Calu3 (cell line): Measurements from ENCODE around the gene ARHGEF7. TPM values are rescaled to one million over a fixed set of nuclear protein-coding genes. Genes with fewer than 3 reads are reported as not detected.

Experiments used
- BruUV-seq: library from RNA; stranded (reverse); fragments of 400-500 nt; replicated peaks from 2 replicates; lab custom pipeline; 2021; lab: Mats Ljungman, UMichigan
- CTCF ChIA-PET: fragments of 300-600 bp; sonication (Branson Sonifier 250); formaldehyde crosslinking; loops from one replicate; lab custom pipeline; 2022; ENCODE audit warnings: antibody characterized with exemption; lab: Charles Lee
- DNase-seq: peaks from one replicate; pipeline ENCODE4 v3.0.0; 2022
- H3K27ac Mint-ChIP-seq: one replicate; pipeline ENCODE4 v1.8.0; 2022; ENCODE audit warnings: mixed read lengths; ENCODE audit not compliant: unreplicated experiment
- H3K27me3 Mint-ChIP-seq: one replicate; pipeline ENCODE4 v1.8.0; 2022; ENCODE audit warnings: mixed read lengths; ENCODE audit not compliant: unreplicated experiment
- H3K36me3 Mint-ChIP-seq: one replicate; pipeline ENCODE4 v1.8.0; 2022; ENCODE audit warnings: mild to moderate bottlenecking, moderate library complexity, mixed read lengths; ENCODE audit not compliant: insufficient read depth, unreplicated experiment
- H3K4me1 Mint-ChIP-seq: one replicate; pipeline ENCODE4 v1.8.0; 2022; ENCODE audit warnings: mild to moderate bottlenecking, low read depth, mixed read lengths; ENCODE audit not compliant: unreplicated experiment
- H3K4me3 Mint-ChIP-seq: one replicate; pipeline ENCODE4 v1.8.0; 2022; ENCODE audit warnings: mild to moderate bottlenecking, low read depth, moderate library complexity, mixed read lengths; ENCODE audit not compliant: unreplicated experiment
- H3K9me3 Mint-ChIP-seq: one replicate; pipeline ENCODE4 v1.8.0; 2022; ENCODE audit warnings: low read depth, mixed read lengths; ENCODE audit not compliant: unreplicated experiment
- intact Hi-C: fragments of 100-400 bp; cut with micrococcal nuclease; formaldehyde crosslinking; loops from one replicate; pipeline ENCODE4 v1.10.0; 2022; ENCODE audit not compliant: unreplicated experiment
- total RNA-seq: library from RNA; stranded (reverse); gene quantifications from 2 replicates; pipeline ENCODE4 v1.2.3, GENCODE V29; 2022
- TF ChIP-seq, protein P1 (sequence below): fragments of 200-600 bp; IDR thresholded peaks from one replicate; pipeline ENCODE4 v1.8.0; 2022; ENCODE audit warnings: antibody characterized with exemption; ENCODE audit not compliant: unreplicated experiment

Gene ARHGEF7
- total RNA-seq, 1 experiment from 2014 or later = 17.7 TPM

GRCh38 chr13:111227405-111227804, 112.3 kb downstream of the ARHGEF7 start:
- Mint-ChIP-seq H3K27me3 (no peaks in the 10 kb centered on the region), H3K9me3 (no peaks in the 10 kb centered on the region), H3K4me1 (no peaks in the 10 kb centered on the region), H3K36me3 (peaks cover 4% of the 10 kb centered on the region), H3K4me3 (no peak overlapping the region), H3K27ac (no peak overlapping the region)
- TF ChIP-seq, protein P1, sequence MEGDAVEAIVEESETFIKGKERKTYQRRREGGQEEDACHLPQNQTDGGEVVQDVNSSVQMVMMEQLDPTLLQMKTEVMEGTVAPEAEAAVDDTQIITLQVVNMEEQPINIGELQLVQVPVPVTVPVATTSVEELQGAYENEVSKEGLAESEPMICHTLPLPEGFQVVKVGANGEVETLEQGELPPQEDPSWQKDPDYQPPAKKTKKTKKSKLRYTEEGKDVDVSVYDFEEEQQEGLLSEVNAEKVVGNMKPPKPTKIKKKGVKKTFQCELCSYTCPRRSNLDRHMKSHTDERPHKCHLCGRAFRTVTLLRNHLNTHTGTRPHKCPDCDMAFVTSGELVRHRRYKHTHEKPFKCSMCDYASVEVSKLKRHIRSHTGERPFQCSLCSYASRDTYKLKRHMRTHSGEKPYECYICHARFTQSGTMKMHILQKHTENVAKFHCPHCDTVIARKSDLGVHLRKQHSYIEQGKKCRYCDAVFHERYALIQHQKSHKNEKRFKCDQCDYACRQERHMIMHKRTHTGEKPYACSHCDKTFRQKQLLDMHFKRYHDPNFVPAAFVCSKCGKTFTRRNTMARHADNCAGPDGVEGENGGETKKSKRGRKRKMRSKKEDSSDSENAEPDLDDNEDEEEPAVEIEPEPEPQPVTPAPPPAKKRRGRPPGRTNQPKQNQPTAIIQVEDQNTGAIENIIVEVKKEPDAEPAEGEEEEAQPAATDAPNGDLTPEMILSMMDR = no peak
- CTCF ChIA-PET = no interaction called here
- DNase-seq = no peak
- no TSS peak for BruUV-seq
- intact Hi-C loops = no loop called here

DNA sequence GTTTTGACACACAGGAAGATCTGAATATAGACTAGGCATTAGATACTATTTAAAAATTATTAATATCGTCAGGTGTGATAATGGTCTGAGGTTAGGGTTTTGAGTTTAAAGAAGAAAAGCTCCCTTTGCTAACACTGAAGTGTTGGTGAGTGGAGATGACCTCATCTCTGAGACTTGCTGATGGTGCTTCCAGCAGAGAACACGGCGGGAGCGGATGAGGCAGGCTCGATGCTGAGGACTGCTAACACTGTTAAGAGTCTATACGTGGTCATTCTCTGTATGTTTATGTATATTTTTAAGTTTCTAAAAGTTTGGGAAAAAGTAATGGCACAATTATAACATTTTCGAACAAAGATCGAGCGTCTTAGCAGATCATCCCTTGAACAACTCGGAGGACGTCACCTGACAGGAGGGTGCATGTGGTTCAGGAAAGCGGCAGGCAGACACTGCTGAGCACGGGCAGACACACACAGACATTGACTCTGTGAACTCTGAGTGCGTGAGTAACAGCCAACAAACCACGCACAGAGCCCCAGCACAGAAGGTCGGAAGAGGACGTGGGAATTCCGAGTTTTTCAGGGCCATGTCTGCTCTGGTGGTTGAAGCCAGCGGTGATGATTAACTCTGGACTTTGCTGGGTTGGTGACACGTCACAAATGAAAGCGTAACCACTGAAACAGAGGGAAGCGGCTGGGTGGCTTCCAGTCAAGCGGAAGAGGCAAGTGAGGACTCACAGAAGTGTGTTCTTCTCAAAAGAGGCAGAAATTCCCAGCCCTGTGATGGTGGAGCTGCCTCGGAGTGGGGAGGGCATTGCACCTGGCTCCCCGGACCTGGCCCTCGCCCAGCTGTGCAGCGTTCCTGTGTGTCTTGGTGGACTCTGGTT, 113.4 kb downstream of the ARHGEF7 start:
- no TSS peak for BruUV-seq
- H3K27ac Mint-ChIP-seq = no peak overlapping the region

DNA sequence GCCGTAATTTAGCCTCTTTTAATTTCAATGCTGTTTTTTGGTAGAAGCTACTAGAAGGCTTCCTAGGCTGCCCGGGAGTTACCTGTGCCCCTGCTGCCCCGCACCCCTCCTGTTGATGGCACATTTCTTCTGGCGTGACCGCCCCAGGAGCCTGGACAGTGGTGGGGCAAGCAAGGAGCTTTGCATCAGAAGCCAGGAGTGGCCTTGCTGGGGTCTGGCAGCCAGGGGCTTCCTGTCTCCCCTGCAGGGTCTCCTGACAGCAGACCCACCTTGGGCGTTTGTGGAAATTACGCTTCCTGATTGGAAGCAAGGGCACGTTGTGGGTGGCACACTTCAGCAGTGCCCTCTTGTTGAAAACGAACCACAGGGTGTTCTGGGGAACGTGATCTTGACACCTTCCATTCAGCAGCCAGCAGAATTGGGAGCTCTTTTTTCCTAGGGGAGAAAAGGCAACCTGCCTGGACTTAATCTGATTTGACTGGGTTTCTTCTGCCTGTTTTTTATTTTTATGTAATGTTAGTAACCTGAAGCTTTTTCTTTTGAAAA, 115.3 kb downstream of the ARHGEF7 start:
- H3K4me1 Mint-ChIP-seq = no peaks in the 10 kb centered on the region
- intact Hi-C loops = no loop called here
- no peak overlapping the region for H3K4me3 Mint-ChIP-seq
- H3K36me3 Mint-ChIP-seq = peaks cover 4% of the 10 kb centered on the region
- TF ChIP-seq, protein P1 = no peak
- CTCF ChIA-PET = no interaction called here
- no peak for DNase-seq
- no peaks in the 10 kb centered on the region for H3K9me3 Mint-ChIP-seq
- BruUV-seq = no TSS peak
- no peak overlapping the region for H3K27ac Mint-ChIP-seq
- no peaks in the 10 kb centered on the region for H3K27me3 Mint-ChIP-seq

More for the DNA sequence above, 113.4 kb downstream of the ARHGEF7 start:
- Mint-ChIP-seq H3K36me3 (peaks cover 4% of the 10 kb centered on the region), H3K9me3 (no peaks in the 10 kb centered on the region), H3K4me3 (no peak overlapping the region), H3K4me1 (no peaks in the 10 kb centered on the region), H3K27me3 (no peaks in the 10 kb centered on the region)
- CTCF ChIA-PET = no interaction called here
- no peak for DNase-seq
- intact Hi-C loops = no loop called here
- TF ChIP-seq, protein P1 = no peak

- BruUV-seq = no TSS peak
- Mint-ChIP-seq H3K9me3 (no peaks in the 10 kb centered on the region), H3K4me1 (no peaks in the 10 kb centered on the region), H3K4me3 (no peak overlapping the region), H3K36me3 (peaks cover 4% of the 10 kb centered on the region), H3K27me3 (no peaks in the 10 kb centered on the region), H3K27ac (no peak overlapping the region)
- CTCF ChIA-PET = no interaction called here
- no peak for DNase-seq
- TF ChIP-seq, protein P1 = no peak
- intact Hi-C loops = no loop called here
Measured at GRCh38 chr13:111232191-111232590, 117.1 kb downstream of the ARHGEF7 start.
